ENCODE measurements around the gene MZB1. TPM values are rescaled to one million over a fixed set of nuclear protein-coding genes. Genes with fewer than 3 reads are reported as not detected.

MZB1 gene
- total RNA-seq, 4 donors from 2014 or later: 2.1 to 2.4 TPM; not detected in 2

DNA sequence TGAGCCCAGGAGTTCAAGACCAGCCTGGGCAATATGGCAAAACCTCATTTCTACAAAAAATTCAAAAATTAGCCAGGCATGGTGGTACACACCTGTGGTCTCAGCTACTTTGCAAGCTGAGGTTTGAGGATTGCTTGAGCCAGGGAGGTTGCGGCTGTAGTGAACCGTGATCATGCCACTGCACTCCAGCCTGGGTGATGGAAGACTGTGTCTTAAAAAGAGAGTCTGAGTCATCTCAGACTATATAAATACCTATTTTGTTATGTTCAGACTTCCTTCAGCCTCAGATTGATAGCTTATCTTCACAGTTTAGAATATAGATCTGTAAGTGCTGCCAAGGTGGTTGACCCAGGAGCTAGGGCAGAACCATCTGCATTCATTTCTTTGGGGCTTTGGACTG is 49.7 kb downstream of the MZB1 start:
- peaks cover 0 to 3% (median 0%) of the 10 kb centered on the region in 3 donors for H3K36me3 ChIP-seq
- WGBS, 2 donors: 95 to 97% methylated on average over 2 of the region's 2 CpGs
- no peaks in the 10 kb centered on the region for H3K9me3 ChIP-seq
- no peak overlapping the region for H3K4me3 ChIP-seq
- no peaks in the 10 kb centered on the region for H3K27me3 ChIP-seq
- no peak overlapping the region for H3K27ac ChIP-seq
- DNase-seq (ENCODE audit: low spot score in 2 of 2): no peak
- TF ChIP-seq EP300 (IDR thresholded peaks at IDR 0.05) (no peak), CTCF (IDR thresholded peaks at IDR 0.05) (no peak), POLR2A (IDR thresholded peaks at IDR 0.05) (no peak)
- H3K4me1 ChIP-seq: peaks cover 4 to 36% (median 20%) of the 10 kb centered on the region in 4 donors

Other genes with a start within 250 kb of the MZB1 start
- gene SIL1, start 191.5 kb downstream of the MZB1 start, total RNA-seq: 10 to 100 TPM; 41.4 to 63.1 (median 52.8) TPM
- 100 to 1,000 TPM; 147 to 231 (median 196) TPM for gene MATR3, start 96.2 kb downstream of the MZB1 start, total RNA-seq
- 10 to 100 TPM; 70.6 to 99.2 (median 87.3) TPM for gene PAIP2, start 48.1 kb downstream of the MZB1 start, total RNA-seq
- gene SLC23A1, start 6.6 kb downstream of the MZB1 start, total RNA-seq: not detected
- gene PROB1, start 5.2 kb upstream of the MZB1 start, total RNA-seq: 1 to 10 TPM in 3 of 4 donors, under 1 TPM in 1; 0.63 to 3.6 (median 1.3) TPM
- gene SPATA24, start 14.2 kb upstream of the MZB1 start, total RNA-seq: 1 to 10 TPM in 2 of 4 donors, not detected in 2; 1.9 to 7.2 TPM
- 10 to 100 TPM in 3 of 4 donors, 1 to 10 TPM in 1; 9.2 to 11.4 (median 10.7) TPM for gene DNAJC18, start 49.6 kb upstream of the MZB1 start, total RNA-seq
- 10 to 100 TPM; 12.8 to 41.0 (median 25.9) TPM for gene ECSCR, start 72.8 kb upstream of the MZB1 start, total RNA-seq
- not detected for gene SMIM33, start 81.1 kb upstream of the MZB1 start, total RNA-seq
- gene STING1, start 92.8 kb upstream of the MZB1 start, total RNA-seq: 100 to 1,000 TPM in 1 of 4 donors, 10 to 100 TPM in 3; 48.1 to 102 (median 73.1) TPM
- 100 to 1,000 TPM in 2 of 4 donors, 10 to 100 TPM in 2; 85.9 to 118 (median 99.7) TPM for gene UBE2D2, start 171.4 kb upstream of the MZB1 start, total RNA-seq